Right renal cortex interstitium (tissue), 3 donors: ENCODE data around the gene FAM174B. TPM values are rescaled to one million over a fixed set of nuclear protein-coding genes. Genes with fewer than 3 reads are reported as not detected.

Experiments used
- DNase-seq, 3 donors: peaks; one replicate each; pipeline ENCODE4 v3.0.0-alpha.2; 2013; ENCODE audit warnings: low read depth in 3 of 3, low spot score in 2 of 3
- polyA plus RNA-seq, 3 donors: library from polyadenylated mRNA; unstranded; fragments of 120-200 nt; gene quantifications; one replicate each; pipeline ENCODE4 v1.2.1, GENCODE V29; 2013; ENCODE audit not compliant: insufficient read length in 3 of 3

Gene FAM174B
- polyA plus RNA-seq, 3 donors = 31.9 to 38.1 (median 35.3) TPM

DNA sequence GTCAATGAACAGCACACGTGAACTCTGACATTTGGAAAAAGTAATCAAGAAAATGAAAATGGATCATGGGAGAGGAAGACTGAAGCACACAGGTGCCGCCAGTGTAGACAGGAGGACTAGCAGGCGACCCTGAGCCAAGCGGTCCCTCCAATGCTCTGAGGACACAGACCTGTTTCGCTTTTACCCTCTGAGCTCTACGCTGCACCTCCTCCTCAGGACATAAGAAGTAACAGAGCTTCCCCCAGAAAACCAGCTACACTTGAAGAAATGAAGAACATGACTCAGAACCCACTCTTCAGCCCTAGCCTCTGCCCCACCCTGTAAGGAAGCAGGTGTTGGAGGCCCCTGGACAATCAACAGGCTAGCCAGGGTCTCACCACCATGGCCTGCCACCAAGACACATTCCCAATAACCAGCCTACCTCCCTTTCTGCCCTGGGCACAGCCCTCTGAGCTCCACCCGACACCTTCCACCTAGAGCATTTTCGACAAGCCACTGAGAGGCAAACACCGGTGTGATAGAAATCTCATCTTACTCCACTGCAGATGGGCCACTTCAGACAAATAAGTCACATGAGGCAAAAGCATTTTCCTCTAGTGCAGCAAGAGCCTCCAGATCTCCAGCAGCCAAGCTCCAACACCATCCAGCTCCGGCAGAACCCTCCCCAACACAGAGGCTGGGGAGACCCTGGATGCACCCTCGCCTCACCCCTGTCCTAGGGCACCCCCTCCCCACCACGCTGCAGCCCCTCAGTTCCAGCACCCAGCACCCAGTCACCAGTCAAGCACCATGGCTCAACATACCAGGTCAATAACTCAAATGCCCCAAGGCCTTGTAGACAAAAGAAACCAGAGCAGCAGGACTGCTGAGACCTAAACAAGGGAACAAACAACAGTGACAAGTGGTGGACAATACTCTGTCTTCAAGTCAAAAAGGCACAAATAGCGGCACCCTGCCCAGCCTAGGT is 11.4 kb downstream of the FAM174B start:
- no peak for DNase-seq

DNA sequence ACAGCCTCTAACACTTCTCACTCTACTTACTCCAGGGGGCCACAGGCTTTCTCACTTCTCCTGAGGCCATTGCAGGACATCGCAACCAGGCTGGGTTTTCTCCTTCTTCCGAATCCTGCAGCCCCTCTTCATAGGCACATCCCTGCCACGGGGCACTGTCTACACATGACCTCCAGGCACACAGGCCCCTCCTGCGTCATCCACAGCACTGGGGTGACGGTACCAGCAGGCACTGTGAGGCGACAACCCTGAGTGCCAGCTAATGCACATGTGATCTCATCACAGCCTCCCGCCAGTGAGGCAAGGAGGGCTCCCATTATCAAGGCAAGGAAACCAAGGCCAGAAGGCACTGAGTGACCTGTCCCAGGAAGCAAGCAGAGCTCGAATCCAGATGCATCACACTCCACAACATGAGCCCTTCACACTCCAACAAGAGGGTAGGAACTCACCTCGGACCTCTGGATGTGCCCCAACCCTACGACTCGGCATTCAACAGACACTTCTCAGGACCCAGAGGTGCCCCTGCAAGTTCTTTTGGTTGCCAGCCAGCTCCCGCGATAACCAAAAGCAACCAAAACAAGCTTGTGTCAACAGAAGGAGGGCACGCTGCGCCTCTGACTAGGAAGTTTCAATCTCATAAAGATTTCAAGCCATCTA is 16.7 kb downstream of the FAM174B start:
- no peak for DNase-seq

DNA sequence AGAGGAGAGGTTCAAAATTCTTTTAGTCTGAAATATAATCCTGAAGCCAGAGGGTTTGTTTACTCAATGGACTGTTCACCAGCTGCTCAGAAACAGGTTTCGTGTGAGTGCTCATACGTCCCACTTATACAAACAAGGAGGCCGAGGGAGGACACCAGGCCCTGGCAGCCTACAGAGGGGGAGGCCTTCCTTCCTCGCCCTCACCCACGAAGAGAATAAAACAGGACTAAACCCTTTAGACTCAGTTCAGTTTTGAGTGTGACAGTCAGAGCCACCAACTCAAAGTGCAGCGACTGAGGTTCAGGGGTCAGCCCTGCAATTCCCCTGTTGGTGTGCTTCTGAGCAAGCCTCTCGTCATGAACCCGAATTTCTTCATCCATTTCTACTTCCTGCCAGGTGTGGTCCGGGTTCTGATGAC is 17.3 kb downstream of the FAM174B start:
- DNase-seq = no peak

DNA sequence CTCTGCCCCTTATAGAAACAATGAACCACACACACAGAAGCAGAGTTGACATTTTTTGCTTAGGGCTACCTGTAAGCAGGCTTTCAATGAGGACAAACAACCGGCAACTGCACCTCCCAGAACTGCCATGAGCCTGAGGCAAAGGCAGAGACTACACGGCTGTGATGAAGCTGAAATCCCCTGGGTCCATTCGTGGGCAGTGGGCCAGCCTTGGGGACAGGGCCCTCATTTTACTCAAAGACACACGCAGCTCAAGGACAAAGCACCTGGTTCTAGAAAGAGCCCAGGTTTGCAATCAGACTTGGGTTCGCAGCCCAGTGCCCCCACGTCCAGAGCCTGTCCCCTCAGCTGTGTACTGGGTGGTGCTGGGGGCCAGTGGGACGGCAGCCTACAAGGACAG is 17.9 kb downstream of the FAM174B start:
- DNase-seq = no peak

DNA sequence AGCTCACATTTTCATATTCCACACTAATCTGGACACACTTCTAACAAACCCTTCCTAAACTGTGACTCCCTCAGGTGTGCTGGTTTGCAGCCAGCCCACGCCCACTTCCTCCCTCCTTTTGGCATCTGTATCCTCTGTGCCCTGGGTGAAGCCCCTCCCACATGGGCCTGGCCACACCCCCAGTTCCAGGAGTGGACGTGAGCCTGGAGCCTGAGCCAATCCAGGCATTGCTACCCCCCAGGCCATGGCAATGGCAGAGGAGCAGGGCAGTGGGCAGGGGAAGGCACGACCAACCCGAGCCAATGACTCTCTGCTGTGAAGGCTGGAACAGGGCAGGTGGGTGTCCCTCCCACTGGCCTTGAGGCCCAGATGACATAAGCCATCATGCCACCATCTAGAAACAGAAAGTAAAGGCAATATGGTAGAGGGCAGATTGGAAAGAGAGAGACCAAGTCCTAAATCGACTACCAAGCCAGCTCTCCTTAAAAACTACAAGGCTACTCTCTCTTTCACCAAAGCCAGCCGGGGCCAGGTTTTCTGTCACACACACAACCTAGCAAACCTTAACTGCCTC is 18.6 kb downstream of the FAM174B start:
- no peak for DNase-seq

DNA sequence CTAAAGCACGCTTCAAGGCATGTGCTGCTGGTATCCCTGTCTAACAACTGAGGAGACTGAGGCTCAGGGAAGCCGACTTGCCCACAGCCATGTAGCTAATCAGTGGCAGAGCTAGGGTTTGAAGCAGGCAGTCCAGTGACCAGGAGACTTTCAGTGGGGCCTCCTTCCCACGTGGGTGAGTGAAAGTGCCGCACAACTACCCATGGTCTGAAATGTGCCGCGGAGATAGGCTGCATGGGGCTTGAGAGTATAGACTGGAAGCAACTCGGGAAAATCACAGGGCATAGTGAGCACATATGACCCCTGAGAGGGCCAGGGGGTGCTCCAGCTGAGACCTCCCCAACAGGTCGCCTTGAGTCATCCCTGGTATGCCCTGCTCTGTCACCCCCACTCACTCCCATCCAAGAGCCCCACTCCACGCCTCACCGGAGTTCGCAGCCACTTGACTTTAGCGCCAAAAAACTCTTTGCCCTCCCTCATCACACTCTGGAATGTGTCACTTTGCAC is 19.1 kb downstream of the FAM174B start:
- no peak for DNase-seq

DNA sequence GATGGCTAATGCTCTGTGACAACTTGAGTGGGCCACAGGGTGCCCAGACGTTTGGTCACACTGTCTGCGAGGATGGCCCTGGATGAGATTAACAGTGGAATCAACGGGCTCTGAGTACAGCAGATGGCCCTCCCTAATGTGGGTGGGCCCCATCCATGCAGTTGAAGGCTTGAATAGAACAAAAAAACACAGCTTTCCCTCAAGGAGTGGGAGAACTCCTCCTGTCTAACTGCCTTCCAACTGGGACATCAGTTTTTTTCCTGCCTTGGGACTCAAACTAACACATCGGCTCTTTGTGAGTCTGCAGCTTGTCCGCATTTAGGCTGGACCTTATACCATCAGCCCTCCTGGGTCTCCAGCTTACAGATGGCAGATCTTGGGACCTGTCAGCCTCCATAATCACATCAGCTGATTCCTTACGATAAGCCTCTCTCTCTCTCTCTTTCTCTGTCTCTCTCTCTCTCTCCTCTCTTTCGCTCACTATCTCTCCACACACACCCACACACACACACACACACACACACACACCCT is 20.8 kb downstream of the FAM174B start:
- no peak for DNase-seq

DNA sequence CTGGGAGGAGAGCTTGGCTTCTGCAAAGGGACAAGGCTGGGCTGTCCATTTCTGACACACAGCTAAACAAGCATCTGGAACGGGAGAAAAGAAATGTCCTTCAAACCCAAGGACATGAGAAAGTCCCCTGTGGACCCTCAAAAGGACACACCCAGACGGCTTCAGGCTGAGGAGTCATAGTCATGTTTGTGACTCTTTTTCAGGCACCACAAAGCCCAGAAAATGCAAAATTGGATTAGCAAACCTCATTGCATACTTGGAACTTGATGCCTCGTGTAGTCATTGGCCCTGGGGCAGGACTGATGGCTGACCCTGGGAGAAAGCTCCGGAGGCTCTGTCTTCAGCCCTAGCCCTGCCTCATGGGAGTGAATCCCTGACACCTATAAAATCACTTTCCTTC is 21.5 kb downstream of the FAM174B start:
- no peak for DNase-seq

DNA sequence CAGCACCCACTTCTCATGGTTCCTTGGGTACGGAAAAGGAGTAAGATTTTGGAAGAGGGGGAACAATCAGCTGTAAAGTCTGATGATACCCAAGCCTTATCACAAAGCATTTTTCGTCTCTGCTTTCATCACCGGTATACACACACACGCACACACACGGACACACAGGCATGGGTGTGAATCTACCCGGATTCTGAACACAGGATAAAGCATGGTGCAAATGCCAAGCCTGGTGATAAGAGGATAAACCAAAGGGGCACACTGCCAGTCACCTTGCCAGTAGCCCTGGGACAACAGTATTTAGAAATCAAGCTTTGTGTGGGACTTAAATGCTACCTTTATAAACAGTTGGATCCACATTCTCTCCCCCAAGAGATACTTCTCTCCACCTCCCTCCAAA is 22.2 kb downstream of the FAM174B start:
- DNase-seq = no peak

DNA sequence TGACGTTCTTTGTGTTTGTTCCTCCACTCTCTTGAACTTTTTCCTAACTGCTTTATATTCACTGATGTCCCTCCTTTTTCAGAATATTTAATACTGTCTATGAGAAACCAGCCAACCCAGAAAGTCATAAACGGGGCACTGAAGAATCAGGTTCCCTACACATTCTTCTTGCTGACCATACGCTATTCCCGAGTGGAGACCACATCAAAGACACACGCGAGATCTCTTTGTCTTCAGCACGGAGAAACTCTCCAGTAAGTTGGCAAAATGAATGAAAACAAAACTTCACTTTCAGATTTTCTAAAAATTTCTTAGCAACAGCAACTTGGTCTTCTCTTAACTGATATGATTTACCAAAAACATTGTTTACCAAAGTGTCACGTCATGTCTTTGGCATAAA is 22.6 kb downstream of the FAM174B start:
- no peak for DNase-seq

DNA sequence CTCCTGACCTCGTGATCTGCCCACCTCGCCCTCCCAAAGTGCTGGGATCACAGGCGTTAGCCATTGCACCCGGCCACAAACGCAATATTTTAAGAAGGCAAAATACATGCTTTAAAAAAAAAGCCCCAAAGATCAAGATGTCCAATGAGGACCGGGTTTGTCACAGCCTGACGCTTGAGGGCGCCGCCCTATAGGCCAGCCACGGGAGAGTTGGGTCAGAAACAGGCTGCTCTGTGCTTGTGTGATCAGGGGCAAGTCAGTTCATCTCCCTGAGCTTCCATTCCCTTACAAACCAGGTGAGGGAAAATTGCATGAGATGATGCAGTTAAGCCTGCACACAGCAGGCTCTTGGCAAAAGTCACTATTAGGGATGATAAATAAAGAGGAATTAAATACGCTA is 23.9 kb downstream of the FAM174B start:
- no peak for DNase-seq

DNA sequence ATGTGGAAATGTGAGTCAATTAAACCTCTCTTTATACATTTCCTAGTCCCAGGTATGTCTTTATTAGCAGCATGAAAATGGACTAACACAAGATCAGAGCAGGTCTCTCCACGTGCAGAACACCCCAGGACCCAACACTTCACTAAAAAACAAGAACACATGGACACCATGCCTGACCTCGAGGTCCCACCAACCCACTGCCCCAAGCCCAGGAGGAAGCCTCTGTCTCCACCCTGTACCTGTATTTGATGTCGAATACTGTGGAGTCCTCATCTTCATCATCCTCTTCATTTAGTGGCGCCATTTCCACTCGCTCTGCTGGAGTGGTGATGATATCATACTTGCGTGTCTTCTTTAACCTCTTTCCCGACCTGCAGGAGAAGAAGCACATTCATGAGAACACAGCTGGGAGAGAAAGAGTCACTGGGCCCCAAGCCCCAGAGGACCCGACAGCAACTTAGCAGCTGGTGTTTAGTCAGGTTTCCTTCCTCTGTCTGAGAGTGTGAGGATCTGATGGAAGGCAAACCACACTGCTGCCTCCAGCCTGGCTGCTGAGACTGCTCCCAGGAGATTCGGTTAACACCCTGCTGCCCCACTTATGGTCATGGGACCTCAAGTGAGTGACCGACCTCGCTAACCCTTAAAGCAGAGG is 25.5 kb downstream of the FAM174B start:
- DNase-seq = no peak

DNA sequence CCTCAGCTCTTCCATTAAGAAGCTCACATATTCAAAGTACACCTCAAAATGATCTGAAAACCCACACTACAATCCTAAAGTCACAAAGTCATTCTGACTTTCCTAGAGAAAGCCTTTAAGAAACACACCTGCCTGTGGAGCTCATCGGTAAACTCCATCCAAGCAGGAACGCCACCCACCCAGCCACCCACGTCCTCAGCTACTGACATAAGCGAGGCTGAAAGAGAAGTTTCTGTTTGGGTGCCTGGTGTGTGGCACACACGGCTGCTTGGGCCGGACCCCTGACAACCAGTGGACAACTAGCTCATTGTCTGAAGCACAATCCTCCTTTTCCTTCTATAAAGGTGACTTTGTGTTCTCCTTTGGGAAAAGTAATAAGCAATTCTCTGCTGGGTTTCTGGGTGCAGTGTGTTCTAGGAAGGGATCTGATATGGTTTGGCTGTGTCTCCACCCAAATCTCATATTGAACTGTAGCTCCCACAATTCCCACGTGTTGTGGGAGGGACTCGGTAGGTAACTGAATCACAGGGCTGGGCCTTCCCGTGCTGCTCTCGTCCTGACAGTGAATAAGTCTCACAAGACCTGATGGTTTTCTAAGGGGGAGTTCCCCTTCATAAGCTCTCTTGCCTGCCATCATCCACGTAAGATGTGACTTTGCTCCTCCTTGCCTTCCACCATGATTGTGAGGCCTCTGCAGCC is 26.1 kb downstream of the FAM174B start:
- DNase-seq = no peak

DNA sequence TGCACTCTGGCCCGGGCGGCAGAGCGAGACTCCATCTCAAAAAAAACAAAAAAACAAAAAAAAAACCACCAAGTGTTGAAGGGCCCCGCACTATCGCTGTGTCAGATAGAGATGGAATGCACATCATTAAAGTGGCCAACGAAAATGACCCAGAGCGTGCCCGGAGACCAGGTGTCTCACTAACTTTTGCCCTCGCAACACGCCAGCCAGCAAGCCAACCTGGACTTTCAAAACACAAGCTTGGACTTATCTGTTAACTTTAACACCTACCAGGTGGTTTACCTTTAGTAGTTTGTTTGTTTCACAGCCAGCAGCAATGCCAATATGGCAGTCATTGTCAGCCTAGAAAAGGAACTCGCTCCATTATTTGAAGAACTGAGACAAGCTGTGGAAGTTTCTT is 28.6 kb downstream of the FAM174B start:
- no peak for DNase-seq

DNA sequence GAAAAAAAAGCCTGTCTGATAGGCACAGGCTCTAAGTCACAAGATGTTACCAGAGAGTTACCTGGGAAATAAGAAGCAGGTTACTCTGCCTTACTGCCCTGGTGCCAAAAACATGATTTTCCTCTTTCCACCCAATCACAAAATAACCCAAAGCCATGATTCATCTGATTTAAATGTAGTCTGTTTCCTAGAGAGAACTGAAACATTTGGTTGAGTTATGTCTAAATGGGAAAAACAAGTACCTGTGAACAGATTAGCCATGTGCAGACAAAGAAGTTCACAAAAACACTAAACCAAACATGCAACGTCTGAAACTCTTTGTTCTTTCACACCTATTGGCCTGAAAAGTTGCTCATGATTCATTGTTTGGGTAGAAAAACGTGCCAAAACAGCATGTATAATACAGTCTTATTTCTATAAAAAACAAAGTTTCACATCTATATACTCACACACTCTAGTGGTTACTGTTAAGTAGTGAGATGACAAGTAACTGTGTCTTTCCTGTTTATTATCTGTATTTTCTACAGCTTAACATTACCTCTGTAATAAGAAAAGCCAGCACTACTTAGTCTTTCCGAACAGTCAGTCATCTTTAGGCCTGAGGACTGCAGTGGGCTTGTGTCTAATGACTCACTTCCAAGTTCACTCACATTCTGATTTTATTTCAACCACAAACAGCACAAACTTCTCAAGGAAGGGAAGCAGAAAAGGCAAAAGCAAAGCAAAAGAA is 30.2 kb downstream of the FAM174B start:
- no peak for DNase-seq

DNA sequence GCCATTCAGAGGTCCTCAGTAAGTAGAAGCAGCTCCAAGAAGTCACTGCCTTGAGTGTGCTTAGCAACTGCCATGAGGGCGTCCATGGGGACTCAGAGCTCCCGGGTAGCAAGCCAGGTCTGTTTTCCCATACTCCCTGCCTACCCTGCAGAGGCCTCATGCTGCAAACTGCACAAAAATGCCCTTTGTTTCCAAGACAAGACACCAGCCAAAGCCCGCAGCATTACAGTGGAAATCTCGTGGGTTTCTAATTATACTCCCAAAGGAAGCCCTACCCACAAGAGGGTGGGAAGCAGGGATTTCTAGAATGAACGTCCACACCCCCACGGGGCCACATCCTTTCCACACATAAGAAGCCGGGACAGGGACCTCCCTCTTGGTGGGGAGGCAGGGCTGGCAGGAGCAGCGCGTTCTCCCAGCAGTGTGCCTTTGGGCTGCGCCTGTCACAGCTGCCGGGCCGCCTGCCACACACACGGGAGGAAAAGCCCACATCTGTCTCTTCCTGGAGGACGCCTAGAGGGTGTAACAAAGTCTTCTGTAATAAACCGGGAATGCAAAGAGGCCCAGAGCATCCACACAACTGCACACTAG is 31.1 kb downstream of the FAM174B start:
- DNase-seq = no peak

DNA sequence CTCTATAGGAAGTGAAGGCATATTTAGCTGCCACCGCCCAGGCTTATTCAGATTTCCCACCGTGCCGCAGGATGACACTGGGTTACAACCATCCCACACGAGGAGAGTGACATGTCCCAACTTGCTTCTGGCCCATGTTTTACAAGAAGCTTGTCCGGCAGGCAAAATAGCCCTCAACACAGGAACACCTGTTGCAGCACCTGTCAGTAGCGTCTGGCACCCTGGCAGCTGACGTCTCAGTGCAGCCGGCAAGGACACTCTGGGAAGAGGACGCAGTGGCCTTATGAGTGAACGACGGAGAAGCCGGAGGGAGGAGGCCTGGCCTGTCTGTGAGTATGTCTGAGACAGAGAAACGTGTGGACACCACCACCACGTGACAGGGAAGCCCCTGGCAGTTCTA is 32.1 kb downstream of the FAM174B start:
- no peak for DNase-seq

DNA sequence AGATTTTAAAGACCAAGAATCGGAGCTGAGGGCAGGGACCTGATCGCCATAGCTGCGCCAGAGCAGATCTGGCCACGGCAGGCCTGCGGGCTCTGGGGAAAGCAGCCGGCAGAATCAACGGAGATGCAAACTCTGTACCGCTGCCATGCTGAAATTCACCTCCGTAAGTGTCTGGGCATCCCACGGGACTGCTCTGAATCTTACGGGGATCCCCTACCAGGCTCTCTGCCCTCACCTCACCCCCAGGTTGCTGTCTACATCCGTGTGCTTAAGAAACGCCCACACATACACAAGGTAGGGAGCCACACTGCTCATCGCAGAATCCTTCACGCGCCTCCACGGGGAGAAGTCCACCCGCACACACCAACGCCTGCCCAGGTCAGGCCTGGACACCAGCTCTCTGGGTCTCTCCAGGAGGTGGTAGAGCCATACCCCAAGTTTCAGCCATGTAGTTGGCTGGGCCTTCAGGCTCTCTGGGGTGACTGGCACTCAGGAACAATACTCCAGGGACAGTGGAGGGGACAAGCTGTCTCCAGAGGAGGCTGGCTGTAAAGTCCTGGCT is 33.5 kb downstream of the FAM174B start:
- no peak for DNase-seq

DNA sequence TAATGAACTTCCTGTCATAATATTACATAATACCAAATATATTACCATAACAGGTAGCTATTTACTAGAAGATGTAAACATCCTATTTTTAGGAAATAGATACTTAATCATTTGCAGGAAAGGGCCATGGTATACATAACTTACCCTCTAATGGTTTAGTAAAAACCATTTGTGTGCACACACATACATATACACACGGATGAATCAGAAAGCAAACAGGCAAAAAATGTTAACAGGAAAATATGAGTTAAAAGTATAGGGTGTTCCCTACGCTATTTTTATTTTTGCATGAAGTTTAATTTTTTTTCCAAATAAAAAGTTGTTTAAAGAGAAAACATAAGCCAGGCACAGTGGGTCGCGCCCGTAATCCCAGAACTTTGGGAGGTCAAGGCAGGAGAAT is 34.6 kb downstream of the FAM174B start:
- DNase-seq = no peak
